ENCODE results near the gene GCNT2. TPM values are rescaled to one million over a fixed set of nuclear protein-coding genes. Genes with fewer than 3 reads are reported as not detected.
"Not testable (repeated sequence)": the region's sequence is repeated elsewhere in the genome, so short reads cannot be mapped to it uniquely, and the experiment has no call there.

Gene GCNT2
- polyA plus RNA-seq, 1 donor, result 40.0 TPM

- not testable (repeated sequence) for H3K4me1 ChIP-seq (ENCODE audit: control insufficient read depth, insufficient read depth, low read length); H3K27me3 ChIP-seq (ENCODE audit: control insufficient read depth, insufficient read depth, low read length); H3K27ac ChIP-seq (ENCODE audit: low read length); H3K9me3 ChIP-seq (ENCODE audit: control insufficient read depth, low read depth, low read length); DNase-seq; H3K4me3 ChIP-seq (ENCODE audit: low read length); H3K36me3 ChIP-seq (ENCODE audit: control insufficient read depth, insufficient read depth, low read length)
- 100% methylated on average over 1 of the region's 5 CpGs for WGBS (ENCODE audit: insufficient coverage, low lambda C conversion rate)
Observed at GRCh38 chr6:10600681-10601080, 79.5 kb downstream of the GCNT2 start.

- Histone ChIP-seq H3K27me3 (ENCODE audit: control insufficient read depth, insufficient read depth, low read length) (no peaks in the 10 kb centered on the region), H3K36me3 (ENCODE audit: control insufficient read depth, insufficient read depth, low read length) (peaks cover 9% of the 10 kb centered on the region), H3K4me3 (ENCODE audit: low read length) (no peak overlapping the region), H3K9me3 (ENCODE audit: control insufficient read depth, low read depth, low read length) (no peaks in the 10 kb centered on the region), H3K4me1 (ENCODE audit: control insufficient read depth, insufficient read depth, low read length) (no peaks in the 10 kb centered on the region), H3K27ac (ENCODE audit: low read length) (no peak overlapping the region)
- DNase-seq, result no peak
- WGBS (ENCODE audit: insufficient coverage, low lambda C conversion rate), result no CpG with 5 or more reads among the region's 6 CpGs
Observed at GRCh38 chr6:10603219-10603618, 82.1 kb downstream of the GCNT2 start.

GRCh38 chr6:10609038-10609437 is 87.9 kb downstream of the GCNT2 start:
- no peaks in the 10 kb centered on the region for H3K4me1 ChIP-seq (ENCODE audit: control insufficient read depth, insufficient read depth, low read length)

GRCh38 chr6:10610289-10610688 is 89.1 kb downstream of the GCNT2 start:
- Histone ChIP-seq H3K4me1 (ENCODE audit: control insufficient read depth, insufficient read depth, low read length) (no peaks in the 10 kb centered on the region), H3K9me3 (ENCODE audit: control insufficient read depth, low read depth, low read length) (no peaks in the 10 kb centered on the region), H3K4me3 (ENCODE audit: low read length) (no peak overlapping the region), H3K36me3 (ENCODE audit: control insufficient read depth, insufficient read depth, low read length) (peaks cover 5% of the 10 kb centered on the region), H3K27me3 (ENCODE audit: control insufficient read depth, insufficient read depth, low read length) (no peaks in the 10 kb centered on the region), H3K27ac (ENCODE audit: low read length) (no peak overlapping the region)
- no CpG with 5 or more reads among the region's 1 CpG for WGBS (ENCODE audit: insufficient coverage, low lambda C conversion rate)
- DNase-seq, result no peak

More at GRCh38 chr6:10609038-10609437, 87.9 kb downstream of the GCNT2 start:
- H3K27ac ChIP-seq (ENCODE audit: low read length), result no peak overlapping the region
- WGBS (ENCODE audit: insufficient coverage, low lambda C conversion rate), result no CpG with 5 or more reads among the region's 1 CpG
- no peaks in the 10 kb centered on the region for H3K9me3 ChIP-seq (ENCODE audit: control insufficient read depth, low read depth, low read length)
- DNase-seq, result no peak
- H3K36me3 ChIP-seq (ENCODE audit: control insufficient read depth, insufficient read depth, low read length), result peaks cover 5% of the 10 kb centered on the region
- H3K27me3 ChIP-seq (ENCODE audit: control insufficient read depth, insufficient read depth, low read length), result no peaks in the 10 kb centered on the region
- no peak overlapping the region for H3K4me3 ChIP-seq (ENCODE audit: low read length)

- DNase-seq, result no peak
- WGBS (ENCODE audit: insufficient coverage, low lambda C conversion rate), result 66% methylated on average over 3 of the region's 8 CpGs
- Histone ChIP-seq H3K9me3 (ENCODE audit: control insufficient read depth, low read depth, low read length) (peaks cover 4% of the 10 kb centered on the region), H3K36me3 (ENCODE audit: control insufficient read depth, insufficient read depth, low read length) (peaks cover 3% of the 10 kb centered on the region), H3K4me3 (ENCODE audit: low read length) (no peak overlapping the region), H3K4me1 (ENCODE audit: control insufficient read depth, insufficient read depth, low read length) (no peaks in the 10 kb centered on the region), H3K27me3 (ENCODE audit: control insufficient read depth, insufficient read depth, low read length) (no peaks in the 10 kb centered on the region), H3K27ac (ENCODE audit: low read length) (no peak overlapping the region)
Observed at GRCh38 chr6:10612161-10612560, 91.0 kb downstream of the GCNT2 start.

- Histone ChIP-seq H3K4me3 (ENCODE audit: low read length) (no peak overlapping the region), H3K9me3 (ENCODE audit: control insufficient read depth, low read depth, low read length) (peaks cover 4% of the 10 kb centered on the region), H3K4me1 (ENCODE audit: control insufficient read depth, insufficient read depth, low read length) (no peaks in the 10 kb centered on the region), H3K36me3 (ENCODE audit: control insufficient read depth, insufficient read depth, low read length) (no peaks in the 10 kb centered on the region), H3K27ac (ENCODE audit: low read length) (no peak overlapping the region), H3K27me3 (ENCODE audit: control insufficient read depth, insufficient read depth, low read length) (no peaks in the 10 kb centered on the region)
- 13% methylated on average over 1 of the region's 3 CpGs for WGBS (ENCODE audit: insufficient coverage, low lambda C conversion rate)
- no peak for DNase-seq
Observed at GRCh38 chr6:10613077-10613476, 91.9 kb downstream of the GCNT2 start.

GRCh38 chr6:10613723-10614122 is 92.6 kb downstream of the GCNT2 start:
- no CpG with 5 or more reads among the region's 2 CpGs for WGBS (ENCODE audit: insufficient coverage, low lambda C conversion rate)
- no peak for DNase-seq
- Histone ChIP-seq H3K4me1 (ENCODE audit: control insufficient read depth, insufficient read depth, low read length) (no peaks in the 10 kb centered on the region), H3K27ac (ENCODE audit: low read length) (no peak overlapping the region), H3K4me3 (ENCODE audit: low read length) (no peak overlapping the region), H3K9me3 (ENCODE audit: control insufficient read depth, low read depth, low read length) (peaks cover 4% of the 10 kb centered on the region), H3K36me3 (ENCODE audit: control insufficient read depth, insufficient read depth, low read length) (no peaks in the 10 kb centered on the region), H3K27me3 (ENCODE audit: control insufficient read depth, insufficient read depth, low read length) (no peaks in the 10 kb centered on the region)

GRCh38 chr6:10615675-10616074 is 94.5 kb downstream of the GCNT2 start:
- no peak overlapping the region for H3K4me3 ChIP-seq (ENCODE audit: low read length)
- no peaks in the 10 kb centered on the region for H3K27me3 ChIP-seq (ENCODE audit: control insufficient read depth, insufficient read depth, low read length)
- H3K4me1 ChIP-seq (ENCODE audit: control insufficient read depth, insufficient read depth, low read length), result no peaks in the 10 kb centered on the region
- no peak overlapping the region for H3K27ac ChIP-seq (ENCODE audit: low read length)
- DNase-seq, result no peak
- H3K9me3 ChIP-seq (ENCODE audit: control insufficient read depth, low read depth, low read length), result peaks cover 4% of the 10 kb centered on the region
- WGBS (ENCODE audit: insufficient coverage, low lambda C conversion rate), result no CpG with 5 or more reads among the region's 8 CpGs
- H3K36me3 ChIP-seq (ENCODE audit: control insufficient read depth, insufficient read depth, low read length), result peaks cover 2% of the 10 kb centered on the region

GRCh38 chr6:10616266-10616665 is 95.1 kb downstream of the GCNT2 start:
- not testable (repeated sequence) for DNase-seq; H3K4me1 ChIP-seq (ENCODE audit: control insufficient read depth, insufficient read depth, low read length); H3K27ac ChIP-seq (ENCODE audit: low read length); H3K9me3 ChIP-seq (ENCODE audit: control insufficient read depth, low read depth, low read length); H3K27me3 ChIP-seq (ENCODE audit: control insufficient read depth, insufficient read depth, low read length); H3K4me3 ChIP-seq (ENCODE audit: low read length); H3K36me3 ChIP-seq (ENCODE audit: control insufficient read depth, insufficient read depth, low read length)
- WGBS (ENCODE audit: insufficient coverage, low lambda C conversion rate), result no CpG with 5 or more reads among the region's 3 CpGs

- H3K27ac ChIP-seq (ENCODE audit: low read length), result no peak overlapping the region
- DNase-seq, result no peak
- H3K27me3 ChIP-seq (ENCODE audit: control insufficient read depth, insufficient read depth, low read length), result no peaks in the 10 kb centered on the region
- no peaks in the 10 kb centered on the region for H3K4me1 ChIP-seq (ENCODE audit: control insufficient read depth, insufficient read depth, low read length)
- H3K9me3 ChIP-seq (ENCODE audit: control insufficient read depth, low read depth, low read length), result peaks cover 4% of the 10 kb centered on the region
- no peak overlapping the region for H3K4me3 ChIP-seq (ENCODE audit: low read length)
- H3K36me3 ChIP-seq (ENCODE audit: control insufficient read depth, insufficient read depth, low read length), result peaks cover 10% of the 10 kb centered on the region
- no CpG with 5 or more reads among the region's 42 CpGs for WGBS (ENCODE audit: insufficient coverage, low lambda C conversion rate)
Observed at GRCh38 chr6:10617008-10617696, 96.0 kb downstream of the GCNT2 start.

- H3K27ac ChIP-seq (ENCODE audit: low read length), result no peak overlapping the region
- H3K9me3 ChIP-seq (ENCODE audit: control insufficient read depth, low read depth, low read length), result peaks cover 4% of the 10 kb centered on the region
- no peak overlapping the region for H3K4me3 ChIP-seq (ENCODE audit: low read length)
- no peaks in the 10 kb centered on the region for H3K4me1 ChIP-seq (ENCODE audit: control insufficient read depth, insufficient read depth, low read length)
- no peaks in the 10 kb centered on the region for H3K27me3 ChIP-seq (ENCODE audit: control insufficient read depth, insufficient read depth, low read length)
- peaks cover 10% of the 10 kb centered on the region for H3K36me3 ChIP-seq (ENCODE audit: control insufficient read depth, insufficient read depth, low read length)
- WGBS (ENCODE audit: insufficient coverage, low lambda C conversion rate), result 100% methylated on average over 1 of the region's 3 CpGs
- DNase-seq, result no peak
Observed at GRCh38 chr6:10618409-10618808, 97.3 kb downstream of the GCNT2 start.

All from large intestine (tissue), 3 donors.